HG02678 (cell line): ENCODE results near the gene DENND6B.
A peak's percentile ranks its signal among the peaks of the same experiment; 100 is the strongest.

ENCODE experiments used
- ATAC-seq: cut with Tn5 transposase; IDR thresholded peaks from one replicate; pipeline ENCODE4 v1.9.1; 2021; ENCODE audit warnings: mild to moderate bottlenecking, moderate library complexity; ENCODE audit not compliant: unreplicated experiment

DENND6B gene

DNA sequence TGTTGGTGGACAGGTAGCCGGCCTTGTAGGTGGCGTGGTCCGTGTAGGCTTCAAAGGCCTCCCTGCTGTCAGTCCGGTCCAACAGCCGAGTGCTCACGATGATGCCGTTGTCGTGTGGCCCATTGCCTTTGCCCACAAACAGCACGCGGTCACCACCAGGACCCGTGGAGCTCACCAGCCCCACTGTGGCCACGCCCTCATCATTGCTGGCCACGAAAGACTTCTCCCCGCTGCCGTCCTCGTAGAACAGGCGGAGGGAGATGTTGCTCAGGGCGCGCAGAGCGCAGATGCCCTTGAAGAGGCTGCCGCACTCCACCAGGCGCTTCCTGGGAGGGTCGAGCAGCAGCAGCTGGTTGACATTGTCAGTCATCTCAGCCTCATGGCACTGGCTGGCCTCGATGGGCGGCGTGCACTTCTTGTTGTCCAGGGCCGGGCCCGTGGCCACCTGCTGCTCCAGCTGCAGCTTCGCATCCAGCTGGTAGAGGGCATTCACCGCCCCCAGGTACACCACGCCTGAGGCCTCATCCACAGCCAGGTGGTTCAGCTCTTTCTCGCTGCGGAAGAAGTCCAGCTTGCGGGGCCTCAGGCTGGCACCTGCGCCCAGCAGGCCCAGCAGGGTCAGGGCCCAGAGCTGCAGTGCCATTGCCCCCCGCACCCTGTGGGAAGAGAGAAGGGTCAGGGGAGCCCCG lies 36.7 kb downstream of the DENND6B start:
- no peak for ATAC-seq

DNA sequence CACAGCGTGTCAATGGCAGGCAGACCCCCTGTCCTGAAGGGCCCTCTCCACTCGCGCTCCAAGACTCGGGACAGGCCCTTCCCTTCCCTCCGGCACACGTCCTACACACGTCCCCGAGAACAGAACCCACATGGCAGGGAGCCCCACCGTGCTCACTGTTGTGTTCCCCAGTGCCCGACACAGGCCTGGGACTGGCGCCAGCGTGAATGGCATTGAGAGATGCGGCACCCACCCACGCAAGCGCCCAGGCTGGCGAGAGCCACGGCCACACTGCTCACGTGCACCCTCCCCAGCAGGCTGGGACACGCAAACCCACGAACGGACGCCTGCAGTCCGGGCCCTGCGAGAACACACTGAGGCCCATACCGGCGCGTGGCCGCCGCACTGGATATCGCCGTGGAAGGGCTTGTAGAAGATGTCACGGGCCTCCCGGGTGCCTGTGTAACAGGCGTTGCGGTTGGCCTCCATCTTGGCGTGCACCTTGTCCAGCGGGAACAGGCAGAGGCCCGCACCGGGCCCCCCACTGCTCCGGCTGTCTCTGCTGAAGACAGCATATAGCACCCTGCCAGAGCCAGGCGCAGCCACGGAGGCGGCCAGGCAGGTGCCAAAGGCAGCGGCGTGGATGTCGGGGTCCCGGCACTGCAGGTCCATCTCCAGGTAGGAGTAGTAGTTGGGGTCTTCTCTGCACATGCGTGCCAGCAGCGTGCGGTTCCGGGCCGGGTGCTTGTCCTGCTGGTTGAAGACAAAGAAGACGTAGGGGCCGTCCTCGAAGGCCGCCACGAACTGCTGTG lies 37.5 kb downstream of the DENND6B start:
- no peak for ATAC-seq

DNA sequence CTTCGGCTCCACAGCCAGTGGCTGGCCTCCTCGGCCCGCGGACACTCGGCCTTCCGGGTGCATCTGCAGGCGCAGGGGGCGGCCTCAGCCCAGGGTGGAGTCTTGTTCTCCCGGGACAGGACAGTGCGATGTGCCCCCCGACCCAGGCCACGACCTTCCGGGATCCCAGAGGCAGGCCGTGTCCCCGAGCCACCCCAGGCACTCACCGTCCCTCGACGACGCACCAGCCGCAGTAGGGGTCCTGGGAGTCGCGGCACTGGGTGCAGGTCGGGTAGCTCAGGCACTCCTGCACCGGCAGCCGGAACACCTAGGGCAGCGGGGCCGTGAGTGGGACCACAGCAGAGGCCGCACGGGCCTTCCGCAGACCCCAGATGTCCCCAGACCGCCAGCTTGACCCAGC lies 39.1 kb downstream of the DENND6B start:
- no peak for ATAC-seq

DNA sequence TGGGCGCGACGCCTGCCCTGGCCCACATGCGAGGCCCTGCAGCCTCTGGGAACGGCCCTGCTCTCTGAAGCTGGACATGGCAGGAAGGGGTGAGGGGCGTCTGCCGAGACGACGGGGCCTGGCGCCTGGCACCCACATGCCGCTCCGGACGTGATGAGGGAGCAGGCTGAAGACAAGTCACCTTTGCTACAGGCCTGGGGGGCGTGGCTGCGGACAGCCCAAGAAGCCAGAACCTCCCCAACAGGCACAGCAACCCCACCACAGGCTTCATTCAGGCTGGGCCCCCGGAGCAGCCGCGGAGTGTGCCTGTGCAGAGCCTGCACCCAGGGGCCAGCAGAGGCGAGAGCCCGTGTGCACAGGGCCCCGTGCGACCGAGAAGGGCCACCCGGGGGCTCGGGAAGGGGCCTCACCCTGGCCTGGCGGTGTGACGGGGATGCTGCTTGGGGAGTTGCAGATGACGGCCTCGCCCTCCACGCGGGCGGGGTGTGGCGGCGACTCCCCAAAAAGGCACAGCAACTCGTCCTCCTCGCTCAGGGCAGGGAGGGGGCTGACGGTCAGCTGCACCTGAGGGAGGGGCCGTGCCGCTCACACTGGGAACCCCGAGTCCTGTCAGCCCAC lies 40.0 kb downstream of the DENND6B start:
- no peak for ATAC-seq

DNA sequence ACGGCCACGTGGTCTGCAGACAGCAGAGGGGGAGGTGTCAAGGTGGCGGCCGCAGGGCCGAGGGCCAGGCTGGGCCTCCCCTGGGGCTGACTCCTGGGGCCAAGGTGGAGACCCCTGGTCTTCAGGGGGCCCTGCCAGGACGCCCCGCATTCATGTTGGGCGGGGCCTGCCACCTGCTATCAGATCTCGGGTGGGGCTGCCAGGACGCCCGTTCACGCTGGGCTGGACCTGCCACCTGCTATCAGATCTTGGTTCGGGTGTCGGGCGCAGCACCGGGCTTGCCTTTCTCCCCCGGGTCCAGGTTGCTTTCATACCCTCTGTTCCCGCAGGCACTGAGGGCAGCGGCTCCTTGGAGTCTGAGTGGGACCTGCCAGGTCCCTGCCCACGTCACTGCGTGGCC lies 40.5 kb downstream of the DENND6B start:
- ATAC-seq, result no peak

DNA sequence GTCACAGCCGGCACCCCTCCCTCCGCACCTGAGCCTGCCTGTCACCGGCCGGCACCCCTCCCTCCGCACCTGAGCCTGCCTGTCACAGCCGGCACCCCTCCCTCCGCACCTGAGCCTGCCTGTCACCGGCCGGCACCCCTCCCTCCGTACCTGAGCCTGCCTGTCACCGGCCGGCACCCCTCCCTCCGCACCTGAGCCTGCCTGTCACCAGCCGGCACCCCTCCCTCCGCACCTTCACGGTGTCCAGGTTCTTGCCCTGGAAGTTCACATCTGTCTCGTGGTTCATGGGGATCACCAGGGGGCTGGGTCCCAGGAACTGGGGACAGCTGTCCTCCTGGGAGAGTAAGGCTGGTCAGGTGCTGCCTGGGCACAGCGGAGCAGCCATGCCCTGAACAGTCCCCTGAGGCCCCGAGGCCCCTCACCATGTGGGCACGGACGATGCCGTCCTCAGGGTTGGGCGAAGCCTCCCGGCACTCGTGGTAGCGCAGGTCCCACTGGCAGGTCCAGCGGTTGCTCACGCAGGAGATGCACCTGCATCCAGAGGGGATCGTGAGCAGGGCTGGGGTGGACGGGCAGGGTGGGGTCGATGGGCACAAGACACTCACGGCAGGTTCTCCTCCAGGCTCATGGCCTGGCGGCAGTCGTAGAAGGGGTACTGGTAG lies 41.1 kb downstream of the DENND6B start:
- no peak for ATAC-seq

DNA sequence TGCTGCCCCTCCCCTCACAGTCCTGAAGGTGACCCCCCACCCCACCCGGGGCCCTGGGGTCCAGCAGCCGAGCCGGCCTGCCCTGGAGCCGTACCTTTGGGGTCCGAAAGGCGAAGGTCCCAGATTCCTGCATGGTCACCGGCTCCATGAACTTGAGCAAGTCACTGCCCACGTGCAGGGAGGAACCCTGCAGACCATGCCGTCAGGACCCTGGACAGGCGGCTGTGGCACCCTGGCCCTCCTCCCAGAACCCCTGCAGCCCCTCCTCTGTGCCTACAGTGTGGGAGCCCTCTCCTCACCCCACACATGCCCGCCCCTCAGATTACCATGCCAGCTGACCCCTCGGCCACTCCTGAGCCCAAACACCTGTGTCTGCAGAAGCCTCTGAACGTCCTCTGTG lies 42.3 kb downstream of the DENND6B start:
- no peak for ATAC-seq

DNA sequence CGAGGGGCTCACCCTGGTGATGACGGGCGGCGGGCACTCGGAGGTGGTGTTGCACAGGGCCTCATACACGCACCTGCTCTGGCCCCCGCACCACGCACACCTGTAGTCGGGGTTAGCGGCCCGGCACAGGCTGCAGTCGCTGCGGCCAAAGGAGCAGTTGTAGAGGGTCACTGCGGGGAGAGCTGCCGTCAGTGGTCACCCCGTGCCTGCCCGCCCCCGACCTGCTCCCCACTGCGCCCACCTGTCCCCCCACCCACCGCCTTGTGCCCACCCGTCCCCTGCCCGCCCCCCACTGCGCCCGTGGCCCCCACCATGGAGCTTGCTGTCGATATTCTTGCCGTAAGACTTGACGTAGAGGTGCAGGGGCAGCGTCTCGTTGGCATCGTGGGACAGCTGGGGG lies 43.0 kb downstream of the DENND6B start:
- ATAC-seq, result no peak

DNA sequence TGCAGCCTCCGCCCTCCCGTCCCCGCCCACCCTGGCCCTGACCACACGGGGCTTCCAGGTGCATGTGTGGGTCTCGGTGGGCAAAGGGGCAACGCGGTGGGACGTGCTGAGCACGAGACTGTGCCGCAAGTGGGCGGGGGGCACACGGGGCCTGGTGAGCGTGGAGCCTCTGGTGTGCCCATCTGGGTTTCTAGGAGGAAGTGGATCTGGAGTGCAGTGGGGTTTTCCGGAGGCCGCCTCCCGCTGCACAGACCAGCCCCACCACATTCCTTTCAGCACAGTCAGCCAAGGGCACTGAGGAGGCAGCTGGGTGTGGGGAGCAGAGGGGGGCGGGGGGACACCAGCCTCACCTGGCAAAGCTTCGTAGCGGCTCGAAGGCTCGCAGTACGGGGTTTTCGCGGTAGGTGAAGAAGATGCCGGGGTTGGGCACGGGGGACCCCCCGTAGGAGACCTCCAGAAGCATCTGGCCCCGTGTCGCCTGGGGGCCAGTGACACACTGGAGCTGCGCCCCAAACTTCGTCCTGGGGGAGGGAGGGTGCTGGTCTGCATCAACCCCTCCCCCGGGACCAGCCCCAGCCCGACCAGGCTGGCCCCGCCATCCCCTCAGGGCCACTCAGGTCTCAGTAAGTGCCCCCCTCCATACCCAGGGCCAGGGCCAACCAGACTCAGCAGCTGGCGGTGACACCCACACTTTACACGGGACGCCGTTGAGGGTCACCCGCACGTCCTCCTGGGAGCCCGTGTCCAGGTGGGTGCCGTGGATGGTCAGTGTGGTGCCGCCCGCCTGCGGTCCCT lies 44.3 kb downstream of the DENND6B start:
- no peak for ATAC-seq

DNA sequence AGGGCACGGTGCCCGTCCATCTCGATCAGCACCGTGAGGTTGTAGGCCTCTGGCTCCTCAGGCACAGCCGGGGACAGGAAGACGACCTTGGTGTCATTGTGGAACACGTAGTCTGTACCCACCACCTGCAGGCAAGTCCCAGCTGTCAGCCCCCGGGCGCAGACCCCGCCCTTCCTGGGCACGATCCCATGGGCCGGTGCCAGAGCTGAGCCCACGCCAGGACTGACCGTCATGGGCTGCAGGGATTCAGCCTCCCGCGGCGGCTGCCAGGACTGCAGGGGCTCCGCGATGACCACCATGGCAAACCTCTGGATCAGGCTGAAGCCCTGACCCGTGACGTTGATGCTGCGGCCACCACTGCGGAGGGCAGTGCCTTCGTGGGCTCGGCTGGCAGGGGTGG lies 44.9 kb downstream of the DENND6B start:
- no peak for ATAC-seq

DNA sequence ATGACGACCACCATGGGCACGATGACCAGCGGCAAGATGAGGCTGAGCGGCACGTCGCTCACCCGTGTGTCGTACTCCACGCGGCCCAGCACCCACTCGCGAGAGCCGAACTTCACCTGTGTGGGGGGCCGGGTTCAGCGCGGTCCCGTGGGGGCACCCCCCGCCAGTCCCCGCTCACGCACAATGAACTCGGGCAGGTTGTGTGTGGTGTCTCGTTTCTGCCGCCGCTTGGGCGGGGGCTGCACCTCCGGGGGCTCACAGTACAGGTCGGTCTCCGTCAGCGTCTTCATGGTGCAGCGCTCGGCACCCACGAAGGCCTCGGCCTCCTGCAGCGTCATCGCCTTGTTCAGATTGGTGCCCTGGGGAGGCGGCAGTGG lies 45.4 kb downstream of the DENND6B start:
- ATAC-seq, result no peak

DNA sequence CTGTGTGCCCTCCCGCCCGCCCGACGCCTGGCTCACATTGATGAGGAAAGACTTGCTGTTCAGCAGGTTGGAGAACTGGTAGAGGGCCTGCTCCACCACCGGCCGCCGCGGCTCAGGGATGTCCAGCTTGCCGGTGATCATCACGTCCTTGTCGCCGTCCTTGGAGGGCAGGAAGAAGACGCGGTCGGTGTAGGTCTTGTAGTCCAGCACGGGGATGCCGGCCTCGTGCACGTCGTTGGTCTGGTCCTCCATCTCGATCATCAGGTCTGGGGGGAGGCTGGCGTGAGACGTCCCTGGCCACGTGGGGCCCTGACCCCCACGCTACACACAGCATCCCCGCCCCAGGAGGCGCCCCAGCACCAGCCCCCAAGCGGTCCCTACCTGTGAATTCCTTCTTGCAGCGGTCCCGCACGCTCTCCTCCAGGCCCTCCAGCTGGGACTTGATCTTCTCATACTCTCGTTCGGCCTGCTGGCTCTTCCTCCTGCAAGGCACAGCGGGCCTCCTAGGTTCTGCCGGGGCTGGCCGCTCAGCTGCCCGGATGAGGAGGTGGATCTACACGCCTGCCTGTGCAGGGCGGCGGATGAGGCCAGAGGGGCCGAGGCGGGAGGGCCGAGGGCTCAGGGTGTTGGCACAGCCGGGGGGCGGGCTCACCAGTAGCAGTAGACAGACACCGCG lies 46.0 kb downstream of the DENND6B start:
- no peak for ATAC-seq

DNA sequence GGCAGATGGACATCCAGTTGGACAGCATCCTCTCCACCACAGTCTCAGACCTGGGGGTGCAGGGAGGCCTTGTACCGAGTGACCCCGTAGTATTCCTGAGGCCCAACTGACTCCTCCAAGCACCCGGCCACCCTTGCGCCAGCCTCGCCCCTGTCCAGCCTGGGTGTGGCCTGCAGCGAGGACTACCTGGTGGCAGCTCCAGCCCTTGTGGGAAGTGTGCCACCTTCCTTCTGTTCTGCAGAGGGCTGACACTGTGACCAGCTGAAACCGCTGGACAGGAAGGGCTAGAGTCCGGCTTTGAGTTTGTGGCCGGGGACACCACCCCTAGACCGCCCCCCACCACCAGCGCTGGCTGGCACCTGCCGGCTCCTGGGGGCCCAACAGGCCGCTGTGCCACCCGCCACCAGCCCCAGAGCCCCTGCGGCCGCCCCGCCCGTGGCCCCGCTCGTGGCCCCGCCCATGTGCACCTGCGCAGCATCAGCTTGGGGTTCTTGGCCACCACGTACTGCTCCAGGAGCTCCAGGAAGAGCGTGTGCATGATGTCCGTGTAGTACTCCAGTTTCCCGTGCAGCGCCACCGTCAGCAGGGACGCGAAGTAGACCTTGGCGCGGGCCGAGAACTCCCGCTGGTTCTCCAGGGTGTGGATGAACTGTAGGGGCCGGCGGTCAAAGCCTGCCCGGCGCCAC lies 46.6 kb downstream of the DENND6B start:
- ATAC-seq, result no peak

DNA sequence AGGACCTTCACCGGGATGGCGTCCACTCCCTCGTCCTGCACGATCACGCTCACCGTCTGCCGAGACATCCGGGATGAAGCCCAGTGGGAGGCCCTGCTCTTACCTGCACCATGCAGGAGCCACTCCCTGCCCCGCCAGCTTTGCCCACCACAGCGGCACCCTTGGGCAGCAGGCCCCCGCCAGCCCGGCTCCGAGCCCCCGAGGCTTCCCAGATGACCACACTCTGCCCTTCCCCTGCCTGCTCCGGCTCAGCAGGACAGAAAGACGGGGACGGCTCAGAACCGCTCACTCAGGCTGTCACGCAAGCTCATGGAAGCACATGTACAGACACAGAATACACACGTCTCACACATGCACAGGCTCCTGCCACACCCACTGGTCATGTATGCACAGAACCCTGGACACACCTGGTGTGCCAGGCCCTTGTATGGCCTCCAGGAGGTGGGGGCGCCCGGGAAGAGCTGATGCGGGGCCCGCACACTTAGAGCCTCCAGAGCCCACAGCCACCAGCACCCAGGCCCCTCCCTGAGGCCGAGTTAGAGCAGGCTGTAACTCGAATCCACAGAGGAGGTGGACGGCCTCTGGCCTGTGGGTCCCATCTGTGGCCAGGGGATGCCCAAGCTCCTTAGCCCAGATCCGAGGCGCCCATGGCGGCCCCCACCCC lies 47.7 kb downstream of the DENND6B start:
- ATAC-seq, result no peak

DNA sequence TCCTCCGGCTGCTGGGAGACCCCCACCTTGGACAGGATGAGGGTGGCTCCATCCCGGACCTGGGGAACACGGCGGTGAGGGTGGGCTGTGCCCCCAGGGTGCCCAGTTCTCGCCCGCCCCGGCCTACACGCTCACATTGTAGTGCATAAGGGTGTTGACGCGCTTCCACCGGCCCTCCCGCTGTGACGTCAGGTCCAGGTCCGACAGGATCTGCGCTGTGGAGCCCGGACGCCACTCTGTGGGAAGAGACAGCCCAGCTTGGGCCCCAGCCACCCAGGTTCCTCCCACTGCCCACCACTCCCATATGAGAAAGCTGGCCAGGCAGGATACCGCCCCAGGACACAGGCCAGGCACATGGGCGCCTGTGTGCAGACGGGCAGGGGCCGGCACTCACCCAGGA lies 48.4 kb downstream of the DENND6B start:
- ATAC-seq, result no peak

DNA sequence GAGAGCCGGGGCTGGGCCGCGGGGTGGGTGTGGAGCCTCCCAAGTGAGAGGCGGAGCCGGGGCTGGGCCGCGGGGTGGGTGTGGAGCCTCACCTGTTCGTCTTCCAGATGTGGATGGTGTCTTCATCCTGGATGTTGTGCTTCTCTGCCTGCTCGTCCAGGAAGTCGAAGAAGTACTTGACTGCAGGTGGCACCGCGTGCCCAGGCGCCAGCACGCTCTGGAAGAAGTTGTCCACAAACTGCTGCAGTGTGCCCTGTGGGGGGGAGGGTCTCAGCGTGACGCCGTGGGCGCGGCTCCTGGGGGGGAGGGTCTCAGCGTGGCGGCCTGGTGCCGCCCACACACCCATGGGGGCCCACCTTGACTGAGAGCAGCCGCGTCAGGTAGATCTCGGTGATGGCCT lies 49.1 kb downstream of the DENND6B start:
- ATAC-seq, result no peak

DNA sequence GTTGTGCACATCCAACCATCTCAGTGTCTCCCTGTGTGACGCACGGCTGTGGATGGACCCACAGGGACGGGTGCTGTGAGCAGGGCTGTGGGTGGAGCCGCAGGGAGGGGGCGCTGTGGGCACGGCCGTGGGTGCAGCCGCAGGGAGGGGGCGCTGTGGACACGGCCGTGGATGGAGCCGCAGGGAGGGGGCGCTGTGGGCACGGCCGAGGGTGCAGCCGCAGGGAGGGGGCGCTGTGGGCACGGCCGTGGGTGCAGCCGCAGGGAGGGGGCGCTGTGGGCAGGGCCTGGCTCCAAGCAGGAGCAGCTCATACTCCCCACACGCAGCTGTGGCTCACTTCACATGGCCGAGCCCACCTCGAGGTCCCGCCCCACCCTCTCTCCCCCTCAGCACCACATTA lies 50.7 kb downstream of the DENND6B start:
- ATAC-seq, result peak; percentile 68

DNA sequence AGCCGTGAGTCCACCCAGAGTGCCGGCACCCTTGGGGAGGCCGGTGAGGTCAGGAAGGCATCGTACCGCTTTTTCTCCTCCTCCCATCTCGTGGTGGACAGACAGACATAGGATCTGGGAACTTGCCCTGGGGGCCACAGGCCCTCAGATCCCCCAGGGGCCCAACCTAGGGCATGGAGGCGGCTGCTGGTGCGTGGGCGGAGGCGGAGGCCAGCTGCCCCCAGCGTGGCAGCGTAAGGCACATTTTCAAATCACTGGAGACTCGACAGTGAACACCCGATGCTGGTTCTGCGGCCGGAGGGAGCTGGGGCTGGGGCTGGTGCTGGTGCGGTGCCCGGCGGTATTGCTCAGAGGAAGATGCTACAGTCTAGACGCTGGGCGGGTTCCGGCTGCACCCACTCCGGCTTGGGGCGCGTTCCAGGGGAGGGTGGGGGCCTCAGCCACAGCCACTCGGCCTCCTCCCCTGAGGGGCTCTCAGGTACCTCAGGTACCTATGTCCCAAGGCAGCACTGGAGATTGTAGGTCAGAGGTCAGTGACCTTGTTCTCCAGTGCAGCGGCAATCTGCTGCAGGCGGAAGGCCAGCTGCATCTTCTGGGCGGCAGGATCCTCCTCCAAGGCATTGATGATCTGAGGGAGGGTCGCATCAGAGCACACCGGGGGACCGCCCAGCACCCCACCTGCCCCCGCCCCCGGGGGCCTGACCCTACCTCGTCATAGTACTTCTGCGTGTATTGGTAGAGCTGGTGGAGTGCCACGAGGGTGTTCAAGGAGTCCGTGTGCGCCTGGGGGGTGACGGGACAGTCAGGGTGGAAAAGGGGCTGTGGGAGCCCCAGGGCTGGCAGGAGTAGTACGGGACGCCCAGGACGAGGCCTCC lies 51.4 kb downstream of the DENND6B start:
- ATAC-seq, result no peak
